GM19240 (cell line): ENCODE results near the gene MIPEP.

Experiments
- DNase-seq: peaks from one replicate; pipeline ENCODE4 v3.0.0; 2011; ENCODE audit warnings: low spot score; ENCODE audit not compliant: insufficient read length

The MIPEP gene

DNA sequence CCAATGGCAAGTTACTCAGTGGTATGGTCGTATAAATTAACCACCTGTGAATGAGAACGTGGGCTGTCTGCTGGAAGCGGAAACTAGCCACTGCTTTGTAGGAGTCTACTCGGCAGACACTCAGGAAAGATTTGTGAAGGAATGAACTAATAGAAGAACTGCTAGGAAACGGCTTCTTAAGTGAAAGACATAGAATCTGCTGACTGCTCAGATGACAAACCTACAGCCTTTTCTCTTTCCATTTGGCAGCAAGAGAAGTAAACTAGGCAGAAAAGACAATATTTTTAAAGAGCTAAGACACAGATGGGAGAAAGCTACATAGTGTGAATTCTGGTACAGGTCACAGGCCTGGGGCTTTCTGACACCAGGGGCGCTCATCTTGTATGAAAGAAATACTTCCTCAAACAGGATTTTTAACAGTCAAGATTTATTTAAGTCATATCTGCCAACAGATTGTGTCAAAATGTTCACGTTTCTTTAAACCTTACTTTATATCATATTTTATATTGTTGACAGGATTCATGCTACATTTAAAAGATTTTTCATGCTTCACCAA lies 78.4 kb downstream of the MIPEP start:
- no peak for DNase-seq

DNA sequence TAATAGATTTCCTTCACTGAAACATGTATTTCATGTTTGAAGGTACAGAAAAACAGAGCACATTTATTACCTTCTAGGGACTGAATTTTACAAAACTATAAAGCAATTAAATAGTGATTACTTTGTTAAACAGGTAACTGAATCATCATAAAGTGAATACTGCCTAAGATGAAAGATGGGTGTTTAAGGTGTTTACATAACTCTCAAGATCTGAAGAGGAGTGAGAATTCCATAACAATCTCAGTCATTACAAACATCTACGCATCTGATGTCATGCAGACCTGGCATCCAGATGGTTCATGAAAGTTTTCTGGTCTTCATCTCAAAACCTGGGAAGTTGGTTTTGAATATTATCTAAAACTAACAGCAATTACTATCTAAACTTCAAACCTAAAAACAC lies 80.4 kb downstream of the MIPEP start:
- DNase-seq, result no peak

DNA sequence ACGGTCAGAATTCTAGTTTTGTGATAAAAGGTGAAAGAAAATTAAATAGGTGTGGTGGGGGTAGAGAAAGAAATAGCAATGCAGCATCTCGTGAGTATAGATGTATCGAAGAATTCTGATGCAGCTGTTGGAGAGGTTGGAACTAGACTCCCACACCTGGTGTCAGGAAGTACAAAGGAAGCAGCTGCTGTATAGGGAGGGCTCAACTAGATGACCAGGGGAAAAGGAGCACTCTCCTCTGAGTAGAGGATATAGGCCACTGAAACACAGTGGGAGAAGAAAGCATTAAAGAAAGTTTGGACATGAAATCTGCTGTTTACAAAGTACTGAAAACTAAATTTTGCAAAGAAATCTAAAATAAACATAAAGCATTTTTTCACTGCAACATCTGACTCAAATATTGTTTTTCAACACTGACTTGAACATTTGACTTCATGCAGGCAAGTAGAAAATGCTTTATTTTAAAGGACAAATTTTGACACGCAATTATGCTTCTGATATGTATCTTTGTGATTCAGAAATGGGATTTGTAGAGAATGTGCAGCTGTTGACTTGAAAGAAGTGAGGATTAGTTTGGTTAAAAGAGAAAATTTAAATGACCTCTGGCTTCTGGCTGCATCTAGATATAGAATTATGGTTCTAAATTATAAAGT lies 82.2 kb downstream of the MIPEP start:
- no peak for DNase-seq

DNA sequence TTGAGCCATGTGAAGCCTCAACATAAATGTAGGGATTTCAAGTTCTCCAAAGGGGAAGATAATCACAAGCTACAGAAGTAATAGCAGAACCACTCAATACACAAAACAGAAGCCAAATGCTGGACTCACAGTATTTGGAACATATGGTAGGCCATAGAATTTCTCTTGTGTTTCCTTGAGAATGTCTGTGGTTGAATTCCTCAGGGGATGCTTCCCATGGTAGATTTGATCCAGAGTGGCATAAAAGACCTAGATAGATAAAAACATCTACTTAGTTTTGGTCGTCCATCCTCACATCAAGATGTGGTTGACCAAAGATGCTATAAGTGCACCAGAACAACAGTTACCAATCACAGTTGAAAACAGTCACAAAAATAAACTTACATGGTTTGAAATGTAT lies 83.4 kb downstream of the MIPEP start:
- DNase-seq, result no peak

DNA sequence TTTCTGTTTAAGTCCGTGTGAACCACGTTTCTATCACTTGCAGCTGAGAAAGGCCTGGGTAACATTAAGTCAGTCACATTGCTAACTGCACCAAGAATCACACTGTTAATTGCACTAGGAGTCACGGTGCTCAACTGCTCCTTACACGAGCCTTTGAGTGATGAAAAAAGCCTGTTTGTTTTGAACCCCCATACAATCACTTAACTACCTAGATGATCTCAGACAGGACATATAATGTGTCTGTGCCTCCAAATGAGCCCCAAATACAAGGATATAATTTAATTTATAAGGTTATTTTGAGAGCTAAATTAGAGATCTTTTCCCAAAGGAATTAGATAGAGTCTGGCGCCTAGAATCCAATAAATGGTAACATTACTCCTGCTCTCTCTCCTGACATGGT lies 84.1 kb downstream of the MIPEP start:
- no peak for DNase-seq

DNA sequence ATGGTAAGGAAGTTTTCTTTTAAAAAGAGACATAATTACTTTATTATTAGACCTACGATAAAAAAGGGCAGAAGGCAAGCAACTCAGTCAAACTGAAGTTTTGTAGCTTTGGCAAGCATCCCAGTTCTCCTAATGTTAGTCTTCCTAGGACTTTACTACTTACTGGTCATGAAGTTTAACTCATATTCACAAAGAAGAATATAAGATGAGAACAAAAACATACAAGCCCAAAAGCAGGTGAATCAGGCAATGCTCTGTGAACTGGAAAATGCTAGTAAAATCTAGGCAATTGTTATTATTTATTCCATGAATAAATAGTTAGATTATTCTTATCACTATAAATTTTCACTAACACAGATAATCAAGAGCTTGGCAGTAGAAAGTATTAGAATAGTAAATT lies 85.0 kb downstream of the MIPEP start:
- no peak for DNase-seq

DNA sequence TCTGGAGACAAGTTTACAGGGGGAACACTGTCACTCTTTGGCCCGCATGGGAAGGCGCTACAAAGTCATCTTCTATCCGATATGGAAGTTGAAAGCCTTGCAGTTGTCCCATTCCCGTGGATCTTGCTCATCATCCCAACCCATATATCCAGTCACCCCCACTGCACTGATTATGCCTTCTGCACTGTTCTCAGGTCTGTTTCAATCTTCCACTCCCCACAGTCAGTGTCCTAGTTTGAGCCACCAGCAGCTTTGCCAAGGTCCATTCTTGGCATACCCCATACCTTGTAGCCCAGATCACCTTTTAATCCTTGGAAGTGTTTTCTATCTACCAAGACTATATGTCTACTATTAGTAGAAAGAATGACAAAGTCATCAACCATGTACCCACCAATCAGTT lies 88.1 kb downstream of the MIPEP start:
- DNase-seq, result no peak

DNA sequence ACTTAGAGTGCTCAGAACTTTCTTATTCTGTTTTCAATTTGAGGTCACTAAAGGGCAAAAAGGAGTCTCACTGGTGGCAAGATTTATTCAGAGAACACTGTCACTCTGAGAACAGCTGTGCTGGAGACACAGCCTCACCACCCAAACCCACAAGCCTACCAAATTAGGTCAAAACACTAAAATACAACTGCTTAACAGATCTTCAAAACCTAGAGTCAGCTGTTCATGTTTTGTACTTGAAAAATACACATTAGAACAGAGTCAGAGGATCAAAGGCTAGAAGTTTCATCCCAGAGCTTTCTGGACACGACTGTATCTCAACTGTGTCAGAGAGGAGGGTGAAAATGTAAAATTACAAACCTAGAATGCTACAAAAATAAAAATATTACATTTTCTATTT lies 89.3 kb downstream of the MIPEP start:
- no peak for DNase-seq

DNA sequence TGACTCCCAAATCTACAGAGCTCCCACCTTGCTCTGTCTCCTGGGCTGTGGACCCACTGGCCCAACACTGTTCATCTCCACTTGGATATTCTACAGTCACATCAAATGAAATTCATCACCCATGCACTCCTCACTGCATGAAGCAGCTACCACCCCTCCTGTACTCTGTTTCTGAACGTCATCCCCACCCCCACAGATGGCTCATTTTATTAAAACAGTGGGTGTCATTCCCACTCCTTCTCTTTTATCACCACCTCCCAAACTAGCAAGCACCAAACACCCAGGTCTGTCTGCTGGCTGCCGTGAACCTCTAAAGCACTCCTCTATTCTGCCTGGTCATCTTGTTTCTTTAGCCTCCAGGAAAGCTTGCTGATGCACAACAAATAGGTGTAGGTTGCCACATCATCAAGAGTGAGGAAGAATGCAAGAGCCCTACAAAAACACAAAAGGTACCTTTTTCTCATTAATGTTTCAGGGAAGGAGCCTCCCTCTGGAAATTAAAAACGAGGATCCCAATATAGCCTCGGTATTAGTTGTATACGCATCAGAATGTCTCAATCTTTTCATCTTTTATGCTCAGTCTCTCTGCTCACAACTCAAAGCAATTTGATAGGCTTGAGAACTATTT lies 91.8 kb downstream of the MIPEP start:
- no peak for DNase-seq

DNA sequence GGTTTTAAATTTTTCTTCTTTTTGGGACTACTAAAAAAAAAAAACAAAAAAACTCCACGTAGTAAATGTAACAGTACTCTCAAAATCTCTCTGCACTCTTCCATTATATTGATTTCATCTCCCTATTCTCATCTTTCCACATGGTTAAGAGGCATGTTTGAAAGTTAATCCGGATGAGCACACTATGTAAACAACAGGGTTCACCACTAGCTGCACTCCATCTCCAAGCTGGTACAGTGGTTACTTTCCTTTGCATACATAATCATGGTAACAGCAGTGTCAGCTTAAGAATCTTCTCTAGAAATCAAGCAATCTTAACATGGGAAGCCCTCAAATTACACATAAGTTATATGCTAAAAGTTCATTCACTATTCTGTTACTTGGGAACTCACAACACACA lies 92.6 kb downstream of the MIPEP start:
- no peak for DNase-seq

DNA sequence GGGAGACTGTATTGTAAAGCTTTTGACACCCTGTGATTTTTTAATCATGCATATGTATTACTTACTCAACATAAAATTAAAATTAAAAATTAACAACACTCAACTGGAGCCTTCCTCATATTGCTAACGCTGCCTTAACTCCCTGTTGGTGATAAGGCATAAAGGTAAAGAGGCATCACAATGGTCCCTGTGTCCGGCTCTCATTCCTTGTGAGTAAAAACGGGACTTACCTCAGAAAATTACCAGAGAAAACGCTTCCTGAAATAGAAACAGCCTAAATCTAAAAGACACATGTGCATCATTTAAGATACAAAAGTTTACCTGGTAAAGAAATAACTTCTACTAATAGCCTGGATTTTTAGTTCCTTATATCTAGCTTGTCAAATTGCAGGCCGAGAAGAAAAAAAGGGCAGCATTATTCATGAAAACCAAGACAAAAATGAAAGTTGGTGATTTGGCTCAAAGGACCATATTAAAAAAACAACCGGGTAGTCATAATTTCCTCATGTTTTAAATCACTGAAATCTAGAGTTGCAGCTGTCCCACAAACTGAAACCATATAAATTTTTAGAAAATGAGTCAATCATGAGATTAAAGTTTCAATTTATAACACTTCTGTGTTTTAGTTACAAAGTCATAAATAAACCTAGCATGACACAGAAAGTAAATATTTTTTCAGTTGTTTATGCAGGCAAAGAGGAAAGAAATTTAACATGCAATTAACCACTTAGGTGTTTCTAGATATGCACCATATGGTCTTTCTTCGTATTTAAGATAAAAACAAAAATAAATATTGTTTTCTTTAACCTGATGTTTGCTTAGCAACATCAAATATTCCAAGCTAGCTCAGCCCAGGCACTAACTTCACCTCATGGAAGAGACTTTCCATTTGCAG lies 94.7 kb downstream of the MIPEP start:
- no peak for DNase-seq

DNA sequence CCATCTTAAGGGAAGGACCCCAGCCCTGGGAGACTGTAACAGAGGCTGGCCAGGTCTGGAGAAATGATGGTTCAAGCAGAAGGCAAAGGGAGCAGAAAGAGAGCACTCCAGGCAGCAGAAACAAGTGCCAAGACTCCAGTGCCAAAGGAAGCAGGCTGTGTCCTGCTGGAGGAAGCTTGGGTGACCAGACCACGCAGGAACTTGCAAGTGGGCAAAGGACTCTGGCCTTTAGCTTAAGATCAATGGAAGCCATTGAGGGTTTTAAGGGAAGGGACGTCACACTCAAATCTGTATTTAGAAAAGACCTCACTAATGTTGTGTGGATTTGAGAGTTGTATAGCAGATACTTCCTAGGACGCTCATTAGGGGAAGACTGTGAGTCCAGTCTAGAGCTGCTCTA lies 95.5 kb downstream of the MIPEP start:
- no peak for DNase-seq

DNA sequence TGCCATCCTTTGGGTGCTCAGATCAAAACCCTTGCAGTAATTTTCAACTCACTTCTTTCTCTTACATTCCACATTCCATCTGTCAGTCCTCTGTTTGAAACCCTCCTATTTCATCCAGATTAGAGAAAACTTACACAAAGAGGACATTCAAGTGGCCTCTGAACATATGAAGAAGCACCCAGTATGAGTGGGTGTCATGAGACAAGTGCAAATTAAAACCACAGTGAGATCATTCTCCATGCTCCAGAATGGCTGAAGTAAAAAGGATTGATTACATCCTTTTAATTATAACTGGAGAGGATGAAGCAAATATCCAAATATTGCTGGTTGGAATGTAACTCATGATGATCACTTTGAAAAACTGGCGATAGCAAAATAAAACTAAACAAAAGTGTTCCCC lies 96.5 kb downstream of the MIPEP start:
- DNase-seq, result no peak

DNA sequence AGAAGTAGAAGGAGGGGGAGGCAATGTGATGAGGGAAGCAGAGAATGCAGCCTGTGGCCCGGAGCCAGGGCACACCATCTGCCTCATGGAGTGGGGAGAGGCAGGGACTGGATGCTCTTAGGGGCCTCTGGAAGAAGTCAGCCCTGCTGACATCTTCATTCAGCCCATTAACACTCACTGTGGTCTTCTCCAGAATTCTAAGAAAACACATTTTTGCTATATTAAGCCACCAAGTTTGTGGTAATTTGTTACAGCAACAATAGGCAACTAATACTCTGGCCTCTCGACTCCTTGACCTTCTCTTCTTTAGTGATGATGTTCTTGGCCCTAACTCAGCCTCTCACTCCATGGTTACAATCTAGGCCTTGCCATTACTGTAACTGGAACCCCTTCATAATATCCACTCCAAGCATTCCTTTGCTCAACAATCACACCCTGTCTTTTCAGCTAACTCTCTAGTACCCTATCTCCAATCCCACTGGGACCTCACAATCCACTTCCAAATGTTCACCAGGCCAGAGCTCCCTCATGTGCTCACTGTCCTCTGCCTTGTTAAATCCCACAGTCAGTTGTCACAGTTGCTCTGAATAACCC lies 98.5 kb downstream of the MIPEP start:
- no peak for DNase-seq

DNA sequence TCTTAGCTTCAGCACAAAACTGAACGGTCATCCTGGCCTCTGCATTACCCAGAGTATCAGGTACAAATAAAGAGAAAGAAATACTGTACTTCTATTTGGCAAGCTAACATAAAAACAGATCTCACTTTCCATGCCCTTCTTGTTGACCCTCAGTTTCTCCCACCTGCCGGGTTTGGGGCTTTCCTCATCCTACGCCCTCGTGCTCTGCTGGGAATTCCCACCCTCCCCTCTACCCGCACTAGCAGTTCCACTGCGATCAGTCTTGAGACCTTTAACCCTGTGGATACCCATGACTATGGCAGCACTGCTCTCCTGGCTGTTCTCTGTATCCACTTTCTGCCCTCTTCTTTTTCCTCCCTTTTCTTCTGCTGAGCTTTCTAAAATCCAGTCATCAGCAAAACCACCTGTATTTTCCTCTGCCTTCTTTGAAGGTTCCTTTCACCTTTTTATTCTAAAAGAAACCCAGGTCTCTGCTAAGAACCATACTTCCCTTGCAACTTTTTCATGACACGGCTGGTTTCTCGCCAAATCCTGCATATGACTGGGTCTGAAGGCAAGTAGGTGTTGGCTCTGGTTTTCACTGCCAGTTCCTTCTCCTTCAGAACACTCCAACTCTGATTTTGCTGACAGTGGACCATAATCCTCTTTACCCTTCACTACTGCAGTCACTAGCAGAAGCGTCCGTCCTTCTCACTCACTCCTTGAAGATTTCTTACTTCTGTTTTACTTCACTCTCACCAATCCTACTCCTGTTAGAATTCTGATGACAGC lies 99.4 kb downstream of the MIPEP start:
- no peak for DNase-seq

DNA sequence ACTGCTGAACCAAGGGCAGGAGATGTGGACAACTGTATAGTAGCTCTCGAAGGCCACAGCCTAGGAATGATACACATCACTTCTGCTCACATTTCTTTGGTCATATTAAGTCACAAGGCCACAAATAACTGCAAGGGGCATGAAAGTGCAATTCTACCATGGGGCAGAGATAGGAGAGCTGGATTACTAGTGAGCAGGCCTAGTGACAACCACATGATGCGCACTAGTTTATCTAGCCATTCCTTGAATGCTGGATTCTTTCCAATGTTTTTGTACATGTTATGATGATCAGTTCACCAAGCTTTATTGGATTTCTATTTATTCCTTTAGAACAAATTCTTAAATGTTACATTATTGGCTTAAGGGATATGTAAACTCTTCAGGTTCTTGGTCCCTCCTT lies 100.7 kb downstream of the MIPEP start:
- DNase-seq, result no peak

DNA sequence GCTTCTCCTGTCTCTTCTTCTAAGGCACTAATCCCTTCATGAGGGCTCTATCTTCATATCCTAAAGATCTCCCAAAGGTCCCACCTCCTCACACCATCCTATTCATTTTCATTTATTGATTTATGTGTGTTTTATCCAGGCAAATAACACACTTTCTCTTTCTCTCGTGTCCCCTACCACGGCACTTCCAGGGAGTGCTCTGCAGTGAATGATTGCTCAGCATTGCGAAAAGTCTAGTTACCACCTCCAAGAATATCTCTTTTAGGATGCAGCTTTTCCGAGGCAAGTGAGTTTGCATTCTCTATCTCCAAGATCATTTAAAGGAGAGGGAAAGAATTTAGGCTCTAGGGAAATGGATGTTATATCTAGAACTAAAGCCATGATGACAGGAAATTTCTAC lies 101.7 kb downstream of the MIPEP start:
- DNase-seq, result no peak

DNA sequence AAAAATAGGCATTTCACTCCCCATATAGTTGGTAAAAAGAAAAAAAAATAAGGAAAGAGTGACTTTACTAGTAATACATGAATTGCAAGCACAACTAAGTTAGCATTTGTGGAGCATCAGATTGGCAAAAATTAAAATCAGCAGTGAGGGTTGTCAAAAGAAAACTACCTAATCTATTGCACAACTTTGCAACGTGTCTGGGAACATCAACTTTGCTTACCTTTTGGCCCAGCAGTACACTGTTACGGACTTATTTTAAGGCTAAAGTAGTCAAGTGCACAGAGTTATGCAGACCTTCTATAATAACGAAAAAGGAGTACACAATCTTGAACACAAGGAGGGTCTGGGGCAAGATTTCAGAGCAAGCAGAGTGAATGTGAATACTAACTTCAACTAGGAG lies 102.6 kb downstream of the MIPEP start:
- no peak for DNase-seq

DNA sequence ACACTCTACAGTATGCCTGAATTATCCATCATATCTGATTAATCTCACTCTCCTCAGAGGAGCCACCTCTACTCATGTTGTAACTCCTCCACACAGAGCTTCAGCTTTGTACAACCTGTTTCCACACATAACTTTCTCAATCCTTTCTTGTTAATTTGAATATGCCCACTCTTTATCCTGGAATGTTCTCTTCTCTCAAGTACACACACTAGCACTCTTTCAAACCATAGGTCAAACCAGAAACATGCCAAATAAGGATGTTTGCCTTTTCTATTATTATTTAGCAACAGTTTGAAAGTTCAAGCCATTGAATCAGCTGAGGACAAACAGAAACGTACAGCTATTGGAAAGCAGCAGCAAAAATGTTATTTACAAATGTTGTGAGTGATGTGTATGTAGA lies 110.3 kb downstream of the MIPEP start:
- no peak for DNase-seq

DNA sequence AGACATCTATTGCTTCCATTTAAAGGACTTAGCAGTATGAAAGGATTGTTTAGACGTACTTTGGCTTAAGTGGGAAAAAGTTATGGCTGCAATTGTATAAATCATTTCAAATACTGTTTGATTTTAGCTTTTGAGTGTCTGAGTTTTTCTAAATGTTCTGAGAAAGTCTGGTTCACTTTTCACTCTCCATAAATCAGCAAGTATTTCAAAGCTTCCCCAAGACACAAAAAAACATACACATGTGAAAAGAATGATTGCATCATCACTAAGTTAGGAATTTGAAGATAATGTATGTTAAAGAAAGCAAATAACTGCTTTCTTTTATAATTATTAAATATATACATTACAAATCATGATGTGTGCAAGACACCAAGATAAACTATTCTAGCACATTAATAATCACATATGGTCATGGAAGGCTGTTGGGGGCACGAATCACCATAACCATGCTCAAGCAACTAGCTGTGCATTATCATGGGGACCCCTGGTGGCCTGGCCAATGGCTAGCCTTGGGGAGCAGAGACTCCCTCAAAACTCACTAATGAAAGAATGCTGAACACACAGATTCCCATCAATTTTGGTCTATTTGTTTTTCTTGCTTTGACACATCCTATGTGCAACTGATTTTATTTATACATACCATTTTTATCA lies 111.1 kb downstream of the MIPEP start:
- DNase-seq, result no peak

DNA sequence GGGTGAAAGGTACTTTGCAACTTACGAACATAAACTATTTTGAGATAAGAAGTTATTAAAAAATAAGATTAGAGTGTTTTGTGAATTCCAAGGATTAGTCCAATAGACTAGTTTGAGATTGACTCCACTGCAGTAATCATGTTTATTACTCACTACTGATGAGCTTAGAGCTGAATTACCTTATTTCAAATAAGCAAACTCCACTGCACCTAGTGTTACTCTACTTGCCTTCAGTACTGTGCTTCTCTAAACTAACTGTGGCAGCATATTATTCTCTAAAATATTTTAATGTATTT lies 111.7 kb downstream of the MIPEP start:
- no peak for DNase-seq
